SK-N-MC (cell line): Measurements from ENCODE around the gene SRI.
"Not testable (repeated sequence)": the region's sequence is repeated elsewhere in the genome, so short reads cannot be mapped to it uniquely, and the experiment has no call there.

ENCODE experiments used
- DNase-seq: peaks from one replicate; pipeline ENCODE4 v3.0.0-alpha.2; 2011; ENCODE audit warnings: low read depth, low spot score
- H3K27ac ChIP-seq: fragments of 200-600 bp; sonication (generic); 2 replicates; pipeline ENCODE4 v1.5.1; 2016; ENCODE audit warnings: mixed run types
- H3K36me3 ChIP-seq: fragments of 200-600 bp; sonication (generic); 2 replicates; pipeline ENCODE4 v1.6.1; 2017; ENCODE audit warnings: antibody characterized with exemption, low read length, mixed read lengths; ENCODE audit not compliant: insufficient read depth
- H3K4me3 ChIP-seq: fragments of 200-600 bp; sonication (generic); 2 replicates; pipeline ENCODE4 v1.5.1; 2016
- H3K9ac ChIP-seq: fragments of 200-600 bp; sonication (generic); 2 replicates; pipeline ENCODE4 v1.8.0; 2017; ENCODE audit warnings: mixed run types, mixed read lengths; ENCODE audit not compliant: insufficient read length
- H3K9me3 ChIP-seq: fragments of 200-600 bp; sonication (generic); 2 replicates; pipeline ENCODE4 v1.6.1; 2017; ENCODE audit warnings: low read depth, mild to moderate bottlenecking, antibody characterized with exemption, low read length, moderate library complexity, mixed read lengths
- EZH2 ChIP-seq: fragments of 200-600 bp; sonication (generic); IDR thresholded peaks from one replicate; pipeline ENCODE4 v1.6.1; 2017; ENCODE audit warnings: antibody characterized with exemption
- FOXP2 ChIP-seq: optimal IDR thresholded peaks from 2 replicates; pipeline ENCODE3; 2011; ENCODE audit warnings: mild to moderate bottlenecking, moderate library complexity; ENCODE audit not compliant: insufficient read depth; ENCODE audit errors: extremely low read length, control extremely low read depth
- POLR2AphosphoS5 ChIP-seq: IDR thresholded peaks from 2 replicates; pipeline ENCODE4 v1.6.1; 2012; ENCODE audit warnings: mild to moderate bottlenecking, low read depth, low read length, borderline replicate concordance

The SRI gene

DNA sequence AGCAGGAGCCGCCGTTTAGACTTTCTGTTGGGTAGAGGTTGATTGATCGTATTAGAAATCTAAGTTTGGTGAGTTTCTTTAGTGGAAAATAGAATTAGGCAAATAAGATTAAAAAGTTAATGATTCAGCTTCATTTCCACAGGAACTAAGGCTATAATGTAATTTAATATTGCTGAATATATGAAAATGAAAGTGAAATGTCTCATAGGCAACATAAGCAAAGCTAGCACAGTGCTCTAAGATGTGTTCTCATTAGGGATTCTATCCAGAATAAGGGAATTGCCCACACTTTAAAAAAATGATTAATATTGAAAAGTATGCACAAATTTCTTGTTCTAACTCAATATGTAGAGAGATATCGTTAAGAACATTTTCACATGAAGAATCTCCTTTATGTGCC is 47.0 kb downstream of the SRI start:
- Histone ChIP-seq H3K9me3 (no peaks in the 10 kb centered on the region), H3K9ac (no peak overlapping the region), H3K36me3 (no peaks in the 10 kb centered on the region), H3K4me3 (no peak overlapping the region), H3K27ac (no peak overlapping the region)
- DNase-seq: no peak
- no peak for TF ChIP-seq FOXP2
- no peak for TF ChIP-seq EZH2
- no peak for TF ChIP-seq POLR2AphosphoS5

- Histone ChIP-seq H3K9me3 (no peaks in the 10 kb centered on the region), H3K27ac (no peak overlapping the region), H3K36me3 (no peaks in the 10 kb centered on the region), H3K9ac (no peak overlapping the region), H3K4me3 (no peak overlapping the region)
- DNase-seq: no peak
- no peak for TF ChIP-seq FOXP2
Observed at GRCh38 chr7:88169717-88170320, 50.0 kb downstream of the SRI start.

DNA sequence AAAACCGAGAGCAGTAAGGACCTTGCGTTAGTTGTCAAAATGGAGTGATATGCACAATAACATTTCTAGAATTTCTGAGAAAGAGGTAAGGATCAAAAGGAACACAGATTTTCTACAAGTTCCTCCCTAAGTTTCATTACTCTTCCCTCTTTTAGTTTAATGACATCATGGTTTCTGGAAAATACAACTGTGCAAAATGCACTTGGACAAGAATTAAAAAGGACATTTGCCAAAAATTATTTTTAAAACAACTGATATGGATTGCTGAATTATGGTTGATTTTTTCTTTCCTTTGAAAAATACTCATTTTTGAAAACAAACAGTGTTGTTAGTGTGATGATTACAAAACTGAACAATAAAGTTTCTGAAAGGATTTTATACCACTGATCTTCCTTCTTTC is 52.1 kb downstream of the SRI start:
- Histone ChIP-seq H3K9me3 (no peaks in the 10 kb centered on the region), H3K36me3 (no peaks in the 10 kb centered on the region), H3K4me3 (no peak overlapping the region), H3K9ac (no peak overlapping the region), H3K27ac (no peak overlapping the region)
- no peak for DNase-seq
- TF ChIP-seq EZH2: no peak
- TF ChIP-seq FOXP2: no peak
- no peak for TF ChIP-seq POLR2AphosphoS5

- Histone ChIP-seq H3K9me3 (no peaks in the 10 kb centered on the region), H3K9ac (no peak overlapping the region), H3K4me3 (no peak overlapping the region), H3K36me3 (no peaks in the 10 kb centered on the region), H3K27ac (no peak overlapping the region)
- no peak for DNase-seq
- no peak for TF ChIP-seq FOXP2
- TF ChIP-seq EZH2: no peak
- no peak for TF ChIP-seq POLR2AphosphoS5
Observed at GRCh38 chr7:88167223-88167622, 52.6 kb downstream of the SRI start.

- H3K9ac ChIP-seq: no peak overlapping the region
- H3K9me3 ChIP-seq: no peaks in the 10 kb centered on the region; the same call in 1 of the 2 replicates
- TF ChIP-seq POLR2AphosphoS5 (no peak), FOXP2 (no peak), EZH2 (no peak)
- no peak for DNase-seq
- no peak overlapping the region for H3K4me3 ChIP-seq
- no peak overlapping the region for H3K27ac ChIP-seq
- no peaks in the 10 kb centered on the region for H3K36me3 ChIP-seq
Observed at GRCh38 chr7:88165697-88166096, 54.1 kb downstream of the SRI start.

DNA sequence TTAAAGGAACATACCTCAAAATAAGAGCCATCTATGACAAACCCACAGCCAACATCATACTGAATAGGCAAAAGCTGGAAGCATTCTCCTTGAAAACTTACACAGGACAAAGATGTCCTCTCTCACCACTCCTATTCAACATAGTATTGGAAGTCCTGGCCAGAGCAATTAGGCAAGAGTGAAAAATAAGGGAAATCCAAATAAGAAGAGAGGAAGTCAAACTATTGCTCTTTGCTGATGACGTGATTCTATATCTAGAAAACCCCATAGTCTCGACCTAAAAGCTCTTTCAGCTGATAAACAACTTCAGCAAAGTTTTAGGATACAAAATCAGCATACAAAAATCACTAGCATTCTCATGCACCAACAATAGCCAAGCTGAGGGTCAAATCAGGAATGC is 60.1 kb downstream of the SRI start:
- not testable (repeated sequence) for H3K27ac ChIP-seq, H3K9me3 ChIP-seq, H3K9ac ChIP-seq

GRCh38 chr7:88156356-88156755 is 63.5 kb downstream of the SRI start:
- peaks cover 5% of the 10 kb centered on the region; the same call in 1 of the 2 replicates for H3K36me3 ChIP-seq
- H3K9me3 ChIP-seq: no peaks in the 10 kb centered on the region; the same call in 1 of the 2 replicates
- TF ChIP-seq FOXP2: no peak
- TF ChIP-seq POLR2AphosphoS5: no peak
- no peak for TF ChIP-seq EZH2
- H3K9ac ChIP-seq: no peak overlapping the region
- H3K27ac ChIP-seq: no peak overlapping the region
- H3K4me3 ChIP-seq: no peak overlapping the region
- DNase-seq: no peak

More for the DNA sequence above, 60.1 kb downstream of the SRI start:
- DNase-seq, H3K4me3 ChIP-seq, H3K36me3 ChIP-seq: not testable (repeated sequence)

- Histone ChIP-seq H3K4me3 (no peak overlapping the region), H3K9me3 (no peaks in the 10 kb centered on the region), H3K27ac (no peak overlapping the region), H3K36me3 (peaks cover 5% of the 10 kb centered on the region; the same call in 1 of the 2 replicates), H3K9ac (no peak overlapping the region)
- TF ChIP-seq EZH2 (no peak), POLR2AphosphoS5 (no peak), FOXP2 (no peak)
- no peak for DNase-seq
Observed at GRCh38 chr7:88155756-88156155, 64.1 kb downstream of the SRI start.
